ENCODE measurements around the gene EPPIN.

DNA sequence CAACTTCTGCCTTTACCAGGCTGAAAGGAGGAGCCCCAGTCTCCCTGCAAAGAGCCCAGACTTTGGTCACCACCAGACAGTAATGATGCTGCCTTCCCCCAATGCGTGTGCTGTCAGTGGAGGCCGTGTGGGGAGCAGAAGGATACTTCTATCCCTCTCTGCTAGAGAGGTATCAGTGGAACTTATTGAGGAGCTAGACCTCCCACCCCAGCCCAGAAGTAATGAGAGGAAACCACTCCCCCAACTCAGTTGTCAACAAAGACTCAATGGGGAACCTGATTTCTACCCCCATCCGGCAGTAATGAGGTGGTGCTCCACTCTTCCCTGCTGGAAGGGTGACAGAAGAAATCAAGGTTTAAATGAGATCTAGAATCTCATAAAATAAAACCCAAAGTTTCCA is 36.3 kb upstream of the EPPIN start:
- TF ChIP-seq, protein P1, sequence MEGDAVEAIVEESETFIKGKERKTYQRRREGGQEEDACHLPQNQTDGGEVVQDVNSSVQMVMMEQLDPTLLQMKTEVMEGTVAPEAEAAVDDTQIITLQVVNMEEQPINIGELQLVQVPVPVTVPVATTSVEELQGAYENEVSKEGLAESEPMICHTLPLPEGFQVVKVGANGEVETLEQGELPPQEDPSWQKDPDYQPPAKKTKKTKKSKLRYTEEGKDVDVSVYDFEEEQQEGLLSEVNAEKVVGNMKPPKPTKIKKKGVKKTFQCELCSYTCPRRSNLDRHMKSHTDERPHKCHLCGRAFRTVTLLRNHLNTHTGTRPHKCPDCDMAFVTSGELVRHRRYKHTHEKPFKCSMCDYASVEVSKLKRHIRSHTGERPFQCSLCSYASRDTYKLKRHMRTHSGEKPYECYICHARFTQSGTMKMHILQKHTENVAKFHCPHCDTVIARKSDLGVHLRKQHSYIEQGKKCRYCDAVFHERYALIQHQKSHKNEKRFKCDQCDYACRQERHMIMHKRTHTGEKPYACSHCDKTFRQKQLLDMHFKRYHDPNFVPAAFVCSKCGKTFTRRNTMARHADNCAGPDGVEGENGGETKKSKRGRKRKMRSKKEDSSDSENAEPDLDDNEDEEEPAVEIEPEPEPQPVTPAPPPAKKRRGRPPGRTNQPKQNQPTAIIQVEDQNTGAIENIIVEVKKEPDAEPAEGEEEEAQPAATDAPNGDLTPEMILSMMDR (conservative IDR thresholded peaks at IDR 0.05), result no peak
- no peak for TF ChIP-seq ZFX (IDR thresholded peaks at IDR 0.05)

All from C4-2B (cell line).